Omental fat pad (tissue), 4 donors: ENCODE results near the gene IFT172. TPM values are rescaled to one million over a fixed set of nuclear protein-coding genes. Genes with fewer than 3 reads are reported as not detected.

Source experiments
- ATAC-seq: fragments of 150-250 bp; one replicate; pipeline ENCODE4 v1.9.1; 2016; ENCODE audit warnings: mild to moderate bottlenecking, moderate library complexity; ENCODE audit not compliant: low FRiP score
- DNase-seq: peaks from one replicate; pipeline ENCODE4 v3.0.0-alpha.2; 2019; ENCODE audit warnings: low spot score
- total RNA-seq, 4 donors: library from RNA; depleted of rRNA; stranded (reverse); fragments of >200 nt; gene quantifications; one replicate each; pipeline ENCODE4 v1.1.0, GENCODE V29; 2016
- TF ChIP-seq, protein P1 (sequence below), 3 donors: fragments of 450-650 bp; IDR thresholded peaks; one replicate each; pipeline ENCODE4 v1.5.1; 2016 to 2017; ENCODE audit warnings: antibody characterized with exemption in 3 of 3, mild to moderate bottlenecking in 3 of 3, moderate library complexity in 2 of 3

IFT172 gene
- total RNA-seq, 4 donors from 2014 or later, result 13.6 to 40.5 (median 32.4) TPM

DNA sequence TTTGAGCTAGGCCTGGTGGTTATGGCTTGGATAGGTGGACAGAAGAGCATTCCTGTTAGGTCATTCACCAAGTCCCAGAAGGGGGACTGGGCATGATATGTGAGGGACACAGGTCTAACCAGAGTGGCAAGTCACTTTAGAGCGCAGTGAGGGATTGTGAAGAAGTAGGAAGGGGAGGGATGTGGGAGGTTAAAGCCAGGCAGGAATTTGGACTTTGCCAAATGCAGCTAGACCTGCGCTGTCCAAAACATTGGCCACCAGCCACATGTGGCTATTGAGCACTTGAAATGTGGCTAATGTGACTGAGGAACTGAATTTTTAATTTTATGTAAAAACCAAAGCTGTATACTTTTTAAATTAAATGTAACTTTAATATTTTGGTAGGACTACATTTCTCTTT lies 30.8 kb upstream of the IFT172 start:
- ATAC-seq (no peak), DNase-seq (no peak)
- TF ChIP-seq, protein P1, sequence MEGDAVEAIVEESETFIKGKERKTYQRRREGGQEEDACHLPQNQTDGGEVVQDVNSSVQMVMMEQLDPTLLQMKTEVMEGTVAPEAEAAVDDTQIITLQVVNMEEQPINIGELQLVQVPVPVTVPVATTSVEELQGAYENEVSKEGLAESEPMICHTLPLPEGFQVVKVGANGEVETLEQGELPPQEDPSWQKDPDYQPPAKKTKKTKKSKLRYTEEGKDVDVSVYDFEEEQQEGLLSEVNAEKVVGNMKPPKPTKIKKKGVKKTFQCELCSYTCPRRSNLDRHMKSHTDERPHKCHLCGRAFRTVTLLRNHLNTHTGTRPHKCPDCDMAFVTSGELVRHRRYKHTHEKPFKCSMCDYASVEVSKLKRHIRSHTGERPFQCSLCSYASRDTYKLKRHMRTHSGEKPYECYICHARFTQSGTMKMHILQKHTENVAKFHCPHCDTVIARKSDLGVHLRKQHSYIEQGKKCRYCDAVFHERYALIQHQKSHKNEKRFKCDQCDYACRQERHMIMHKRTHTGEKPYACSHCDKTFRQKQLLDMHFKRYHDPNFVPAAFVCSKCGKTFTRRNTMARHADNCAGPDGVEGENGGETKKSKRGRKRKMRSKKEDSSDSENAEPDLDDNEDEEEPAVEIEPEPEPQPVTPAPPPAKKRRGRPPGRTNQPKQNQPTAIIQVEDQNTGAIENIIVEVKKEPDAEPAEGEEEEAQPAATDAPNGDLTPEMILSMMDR (IDR thresholded peaks at IDR 0.05), result no peak

DNA sequence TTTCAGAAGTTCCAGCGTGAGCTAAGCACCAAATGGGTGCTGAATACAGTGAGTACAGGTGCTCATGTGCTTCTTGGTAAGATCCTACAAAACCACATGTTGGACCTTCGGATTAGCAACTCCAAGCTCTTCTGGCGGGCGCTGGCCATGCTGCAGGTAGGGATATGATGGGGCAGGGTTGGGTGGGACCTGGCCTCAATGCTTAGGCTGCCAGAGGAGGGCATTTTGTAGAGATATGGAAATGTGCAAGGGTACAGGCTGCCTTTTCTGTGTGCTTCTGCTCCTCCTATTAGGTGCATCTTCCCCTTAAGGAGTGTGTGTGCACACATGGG lies 29.2 kb upstream of the IFT172 start:
- ATAC-seq (no peak), DNase-seq (no peak)
- TF ChIP-seq, protein P1 (IDR thresholded peaks at IDR 0.05), result no peak

DNA sequence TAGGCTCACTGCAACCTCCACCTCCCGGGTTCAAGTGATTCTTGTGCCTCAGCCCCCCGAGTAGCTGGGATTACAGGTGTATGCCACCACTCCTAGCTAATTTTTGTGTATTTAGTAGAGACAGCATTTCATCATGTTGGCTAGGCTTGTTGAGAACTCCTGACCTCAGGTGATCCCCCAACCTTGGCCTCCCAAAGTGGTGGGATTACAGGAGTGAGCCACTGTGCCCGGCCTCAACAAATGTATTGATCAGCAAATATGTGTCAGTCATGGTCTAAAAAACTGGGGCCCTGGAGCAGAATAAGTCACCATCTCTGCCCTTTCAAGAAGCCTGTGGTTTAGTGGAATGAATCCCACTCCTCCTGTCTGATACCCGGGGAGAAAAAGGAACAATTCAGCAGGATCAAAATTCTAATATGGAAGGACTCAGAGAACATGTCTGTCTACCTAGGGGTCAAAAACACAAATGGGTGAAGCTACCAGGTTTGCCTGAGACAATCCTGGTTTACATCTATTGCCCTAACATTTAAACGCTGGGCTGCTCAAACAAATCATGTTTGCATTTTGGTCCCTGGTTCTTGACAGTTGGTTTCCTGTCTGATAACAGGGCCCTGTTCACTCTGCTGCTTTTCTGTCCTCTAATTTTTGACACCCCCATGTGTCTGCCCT lies 28.7 kb upstream of the IFT172 start:
- DNase-seq (no peak), ATAC-seq (no peak)
- TF ChIP-seq, protein P1 (IDR thresholded peaks at IDR 0.05), result no peak

DNA sequence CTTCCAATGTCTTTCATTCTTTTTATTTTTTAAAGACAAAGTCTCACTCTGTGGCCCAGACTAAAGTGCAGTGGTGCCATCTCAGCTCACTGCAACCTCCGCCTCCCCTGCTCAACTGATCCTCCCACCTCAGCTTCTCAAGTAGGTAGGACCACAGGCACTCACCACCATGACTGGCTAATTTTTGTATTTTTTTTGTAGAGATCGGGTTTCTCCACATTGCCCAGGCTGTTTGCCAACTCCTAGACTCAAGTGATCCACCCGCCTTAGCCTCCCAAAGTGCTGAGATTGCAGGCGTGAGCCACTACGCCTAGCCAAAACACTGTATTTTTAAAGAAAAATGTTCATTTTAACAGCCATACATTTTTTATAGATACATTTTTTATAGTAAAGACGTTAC lies 19.8 kb upstream of the IFT172 start:
- TF ChIP-seq, protein P1 (IDR thresholded peaks at IDR 0.05), result no peak
- ATAC-seq (peak; percentile 84), DNase-seq (no peak)

DNA sequence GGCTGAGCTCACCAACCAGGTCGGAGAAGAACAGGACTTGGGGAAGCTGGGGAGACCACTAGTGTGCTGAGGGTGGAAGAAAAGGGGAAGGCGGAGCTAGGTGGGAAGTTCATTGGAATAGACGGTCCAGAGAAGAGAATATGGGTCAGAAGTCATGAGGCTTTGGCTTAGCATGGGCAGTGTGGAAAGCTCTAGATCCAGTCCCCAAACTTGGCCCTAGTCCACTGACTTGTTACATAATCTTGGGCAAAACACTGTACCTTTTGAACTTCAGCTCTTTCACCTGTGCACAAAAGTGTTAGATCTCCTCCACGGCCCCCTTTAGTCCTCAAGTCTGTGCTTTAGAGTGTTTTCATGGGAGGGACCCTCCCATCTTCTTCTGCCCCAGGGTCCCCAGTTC lies 17.8 kb upstream of the IFT172 start:
- ATAC-seq, result no peak

DNA sequence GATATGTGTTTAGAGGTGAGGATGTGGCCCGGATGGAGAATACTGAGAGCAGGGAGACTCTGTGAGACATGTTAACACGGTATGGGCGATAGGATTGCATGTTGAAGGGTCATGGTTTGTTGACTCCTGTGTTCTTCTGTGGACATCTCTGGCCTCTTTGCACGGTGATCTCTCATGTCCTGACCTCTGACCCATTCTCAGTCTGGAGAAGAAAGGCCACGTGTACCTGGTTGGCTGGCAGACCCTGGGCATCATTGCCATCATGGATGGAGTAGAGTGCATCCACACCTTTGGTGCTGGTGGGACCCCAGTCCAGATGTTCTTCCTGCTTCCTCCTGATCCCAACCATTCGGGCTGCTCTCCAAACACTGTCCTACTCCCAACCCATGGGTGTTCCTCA lies 17.0 kb upstream of the IFT172 start:
- no peak for DNase-seq
- TF ChIP-seq, protein P1 (IDR thresholded peaks at IDR 0.05), result no peak
- no peak for ATAC-seq

More for the DNA sequence above, 17.8 kb upstream of the IFT172 start:
- no peak for DNase-seq
- TF ChIP-seq, protein P1 (IDR thresholded peaks at IDR 0.05), result no peak

DNA sequence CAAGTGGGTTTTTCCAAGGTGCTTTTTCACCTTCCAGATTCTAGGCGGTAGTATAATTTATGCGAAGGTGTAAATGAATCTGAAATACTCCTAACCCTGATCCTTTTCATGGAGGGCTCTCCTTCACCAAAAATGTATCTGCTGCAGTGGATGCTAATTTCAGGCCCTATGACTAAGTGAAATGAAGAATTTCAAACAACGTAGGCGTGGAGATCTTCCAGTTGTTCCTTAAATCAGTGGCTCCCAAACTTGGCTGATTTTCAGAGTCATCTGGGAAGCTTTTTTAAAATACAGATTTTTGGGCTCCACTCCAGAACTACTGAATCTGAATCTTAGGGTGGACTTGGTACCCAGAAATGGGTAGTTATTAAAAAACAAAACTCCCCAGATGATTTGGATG lies 12.6 kb upstream of the IFT172 start:
- DNase-seq (no peak), ATAC-seq (no peak)
- TF ChIP-seq, protein P1 (IDR thresholded peaks at IDR 0.05), result no peak
